Hepatocyte (in vitro differentiated cells): ENCODE measurements around the gene TADA3.

Experiments
- EZH2 ChIP-seq: fragments of 200-600 bp; sonication (generic); IDR thresholded peaks from 2 replicates; pipeline ENCODE4 v1.6.1; 2016; ENCODE audit warnings: antibody characterized with exemption, mild to moderate bottlenecking, borderline replicate concordance
- EZH2phosphoT487 ChIP-seq: fragments of 200-600 bp; sonication (generic); IDR thresholded peaks from one replicate; pipeline ENCODE4 v1.6.1; 2018; ENCODE audit warnings: antibody characterized with exemption, mild to moderate bottlenecking, low read depth, moderate library complexity; ENCODE audit not compliant: unreplicated experiment, severe bottlenecking
- TF ChIP-seq, protein P1 (sequence below): fragments of 200-600 bp; sonication (generic); IDR thresholded peaks from 2 replicates; pipeline ENCODE4 v1.5.1; 2016; ENCODE audit warnings: antibody characterized with exemption, mild to moderate bottlenecking; ENCODE audit not compliant: poor library complexity

DNA sequence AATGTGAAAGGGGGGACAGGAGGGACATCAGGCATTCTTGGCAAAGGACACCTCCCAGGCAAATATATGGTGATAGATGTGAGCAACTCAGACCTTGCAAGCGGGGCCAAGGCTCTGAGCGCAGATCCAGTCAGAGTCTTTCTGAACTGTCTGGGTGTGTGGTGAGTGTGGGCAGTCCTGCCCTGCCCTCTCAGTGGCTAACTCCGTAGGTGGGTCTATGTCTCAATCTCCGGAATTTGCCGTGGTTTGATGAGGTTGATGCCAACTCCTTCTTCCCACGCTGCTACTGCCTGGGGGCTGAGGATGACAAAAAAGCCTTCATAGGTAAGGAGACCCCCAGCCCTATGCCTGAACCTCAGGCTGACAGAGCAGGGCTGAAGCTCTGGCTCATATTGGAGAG is 25.2 kb upstream of the TADA3 start:
- TF ChIP-seq, protein P1, sequence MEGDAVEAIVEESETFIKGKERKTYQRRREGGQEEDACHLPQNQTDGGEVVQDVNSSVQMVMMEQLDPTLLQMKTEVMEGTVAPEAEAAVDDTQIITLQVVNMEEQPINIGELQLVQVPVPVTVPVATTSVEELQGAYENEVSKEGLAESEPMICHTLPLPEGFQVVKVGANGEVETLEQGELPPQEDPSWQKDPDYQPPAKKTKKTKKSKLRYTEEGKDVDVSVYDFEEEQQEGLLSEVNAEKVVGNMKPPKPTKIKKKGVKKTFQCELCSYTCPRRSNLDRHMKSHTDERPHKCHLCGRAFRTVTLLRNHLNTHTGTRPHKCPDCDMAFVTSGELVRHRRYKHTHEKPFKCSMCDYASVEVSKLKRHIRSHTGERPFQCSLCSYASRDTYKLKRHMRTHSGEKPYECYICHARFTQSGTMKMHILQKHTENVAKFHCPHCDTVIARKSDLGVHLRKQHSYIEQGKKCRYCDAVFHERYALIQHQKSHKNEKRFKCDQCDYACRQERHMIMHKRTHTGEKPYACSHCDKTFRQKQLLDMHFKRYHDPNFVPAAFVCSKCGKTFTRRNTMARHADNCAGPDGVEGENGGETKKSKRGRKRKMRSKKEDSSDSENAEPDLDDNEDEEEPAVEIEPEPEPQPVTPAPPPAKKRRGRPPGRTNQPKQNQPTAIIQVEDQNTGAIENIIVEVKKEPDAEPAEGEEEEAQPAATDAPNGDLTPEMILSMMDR = no peak
- TF ChIP-seq EZH2 (no peak), EZH2phosphoT487 (no peak)
